ENCODE results near the gene CDK5RAP3.

CDK5RAP3 gene

DNA sequence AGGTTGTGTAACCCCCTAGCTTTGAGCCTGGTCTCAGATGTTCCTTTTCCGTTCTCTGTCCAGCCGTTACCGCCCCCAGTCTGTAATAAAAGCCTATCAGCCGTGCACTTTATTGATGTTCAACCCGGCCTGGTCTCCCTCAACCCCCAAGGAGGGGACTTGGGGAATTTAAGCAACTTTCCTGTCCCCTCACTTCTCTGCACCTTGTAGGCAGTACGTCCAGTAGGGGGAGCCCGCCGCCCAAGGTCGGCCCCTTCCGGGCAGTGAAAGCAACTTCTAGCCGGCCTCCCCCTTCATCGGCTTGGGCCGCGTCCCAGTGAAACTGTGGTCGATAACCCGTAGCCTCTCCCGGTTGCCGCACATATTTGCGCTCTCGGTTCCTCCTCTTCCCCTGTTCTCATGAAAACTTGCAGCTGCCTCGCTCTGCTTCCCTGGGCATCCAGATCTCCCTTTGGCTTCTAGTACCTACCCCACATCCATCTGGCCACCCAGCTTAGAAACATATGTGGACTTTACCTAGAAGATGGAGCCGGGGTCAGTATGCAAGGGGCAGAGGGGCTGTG, 21.6 kb upstream of the CDK5RAP3 start:
- no peak for FAIRE-seq

DNA sequence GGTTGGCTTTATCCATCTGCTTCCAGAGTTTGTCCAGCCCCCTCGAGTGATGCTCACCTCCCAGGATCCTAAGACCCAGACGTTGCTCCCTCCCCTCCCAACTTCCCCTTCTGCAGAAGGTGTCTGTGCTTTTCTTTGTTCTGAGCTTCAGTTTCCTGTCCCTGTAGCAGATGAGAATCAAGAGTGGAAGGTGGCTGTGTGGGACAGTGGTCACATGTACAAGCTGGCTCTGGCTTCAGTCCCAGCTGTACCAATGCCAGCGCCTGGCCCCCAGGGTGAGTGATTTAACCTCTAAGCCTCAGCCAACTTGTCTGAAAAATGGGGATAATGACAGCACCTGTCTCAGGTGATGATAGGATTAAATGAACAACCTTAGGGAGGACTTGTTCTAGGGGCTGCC, 21.0 kb upstream of the CDK5RAP3 start:
- no peak for FAIRE-seq

DNA sequence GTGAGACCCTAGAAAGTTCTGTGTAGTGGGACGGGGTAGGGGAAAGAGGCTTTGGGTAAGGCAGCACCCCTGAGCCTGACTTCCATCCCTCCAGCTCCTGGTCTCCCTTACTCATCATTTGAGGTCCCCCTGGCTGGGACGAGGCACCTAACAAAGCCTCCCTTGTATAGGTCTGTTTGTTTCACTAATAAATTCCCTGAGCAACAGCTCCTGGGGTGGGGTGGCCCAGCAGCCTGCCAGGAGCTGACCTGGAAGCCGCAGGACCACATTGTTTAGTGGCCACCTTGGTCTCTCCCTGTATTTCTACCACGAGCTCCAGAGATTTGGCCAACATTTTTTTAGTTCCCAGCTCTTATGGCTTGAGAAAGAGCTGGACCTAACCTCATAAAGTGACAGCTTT, 20.5 kb upstream of the CDK5RAP3 start:
- no peak for FAIRE-seq

DNA sequence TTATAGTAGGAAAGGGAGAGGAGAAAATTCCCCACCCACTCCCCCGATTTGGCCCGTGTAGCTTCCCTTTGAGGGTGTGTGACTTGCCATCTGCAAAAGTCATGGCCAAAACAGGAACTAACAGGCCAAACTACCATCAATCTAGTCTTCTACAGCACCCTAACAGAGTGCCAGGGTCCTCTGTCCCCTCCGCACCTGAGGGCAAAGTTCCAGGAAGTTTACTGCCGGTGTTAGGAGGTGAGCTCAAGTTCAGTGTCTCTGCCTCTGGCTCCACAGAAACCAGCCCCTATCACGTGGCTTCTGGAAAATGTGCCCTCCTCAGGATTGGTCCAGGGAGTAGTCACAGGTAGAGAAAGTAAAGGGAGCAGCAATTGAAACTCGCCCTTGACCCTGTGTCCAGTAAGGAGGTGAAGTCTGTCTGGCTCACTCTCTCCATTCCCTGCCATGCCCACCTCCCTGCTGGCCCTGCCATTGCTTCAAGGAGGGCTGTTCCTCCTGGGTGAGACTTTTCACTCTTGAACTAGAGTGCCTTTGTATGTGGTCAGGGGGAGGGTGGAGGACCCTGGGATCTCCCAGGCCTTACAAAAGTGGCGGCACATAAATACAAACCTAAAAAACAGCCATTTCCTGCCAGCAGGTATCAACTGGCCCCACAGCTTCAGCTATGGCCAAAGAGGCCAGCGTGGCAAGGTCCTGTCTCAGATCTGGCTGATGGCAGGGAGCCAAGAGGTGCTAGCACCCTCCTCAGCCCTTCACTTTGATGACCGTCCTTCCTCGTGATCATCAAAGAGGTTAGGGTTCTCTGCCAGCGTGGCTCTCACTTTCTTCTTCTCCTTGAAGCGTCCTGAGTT, 18.5 kb upstream of the CDK5RAP3 start:
- no peak for FAIRE-seq

DNA sequence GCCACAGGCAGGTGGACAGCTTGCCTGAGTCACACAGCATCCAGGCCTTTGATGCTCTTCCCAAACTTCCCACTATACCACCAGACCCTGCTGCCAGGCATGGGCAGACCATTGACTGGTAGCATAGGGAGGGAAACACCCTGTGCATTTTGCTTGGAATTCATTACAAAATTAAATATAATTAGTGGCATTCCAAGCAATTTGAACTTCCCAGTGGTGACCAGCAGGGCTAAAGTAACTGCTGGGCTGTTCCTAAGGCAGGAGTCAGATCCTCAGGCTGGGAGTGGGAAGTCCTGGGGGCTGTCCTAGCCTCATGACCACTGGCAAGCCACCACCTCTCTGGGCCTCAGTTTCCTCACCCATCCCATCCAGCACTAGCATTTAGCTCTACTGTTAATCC, 17.0 kb upstream of the CDK5RAP3 start:
- FAIRE-seq, result no peak

DNA sequence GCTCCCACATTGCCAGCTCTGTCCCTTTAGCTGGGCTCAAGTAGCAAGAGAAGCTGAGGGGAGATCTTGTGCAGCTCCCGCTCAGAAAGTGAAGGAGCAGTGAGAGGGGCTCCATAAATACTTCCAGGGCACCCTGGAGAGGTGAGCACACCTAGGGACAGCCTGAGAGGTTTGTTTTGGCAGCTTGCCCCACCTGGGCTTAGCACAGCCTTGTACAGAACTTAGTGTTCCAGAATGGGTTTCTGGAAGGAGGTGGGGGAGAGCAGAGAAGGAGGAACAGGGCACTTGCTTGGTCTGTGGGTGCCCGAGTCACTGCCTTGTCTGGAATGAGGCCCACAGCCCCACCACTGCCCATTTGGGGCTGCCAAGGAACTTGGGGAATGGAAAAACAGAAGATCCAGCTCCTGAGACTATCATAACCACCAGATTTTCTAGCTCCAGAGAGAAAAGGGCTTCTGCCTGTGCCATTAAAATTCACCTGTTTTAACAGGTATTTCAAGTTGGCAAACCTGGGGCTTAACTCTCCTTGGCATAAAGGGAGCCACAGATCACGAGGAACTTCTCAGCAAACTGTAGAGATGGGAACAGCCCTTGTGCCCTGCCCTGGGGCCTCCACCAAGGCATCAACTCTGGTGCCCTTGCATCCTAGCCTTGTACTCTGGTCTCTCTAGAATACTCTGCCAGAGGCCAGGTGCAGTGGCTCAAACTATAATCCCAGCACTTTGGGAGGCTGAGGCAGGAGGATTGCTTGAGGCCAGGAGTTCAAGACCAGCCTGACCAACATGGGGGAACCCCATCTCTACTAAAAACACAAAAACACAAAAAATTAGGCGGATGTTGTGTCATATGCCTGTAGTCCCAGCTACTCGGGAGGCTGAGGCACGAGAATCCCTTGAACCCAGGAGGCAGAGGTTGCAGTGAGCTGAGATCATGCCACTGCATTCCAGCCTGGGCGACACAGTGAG, 15.1 kb upstream of the CDK5RAP3 start:
- no peak for FAIRE-seq

DNA sequence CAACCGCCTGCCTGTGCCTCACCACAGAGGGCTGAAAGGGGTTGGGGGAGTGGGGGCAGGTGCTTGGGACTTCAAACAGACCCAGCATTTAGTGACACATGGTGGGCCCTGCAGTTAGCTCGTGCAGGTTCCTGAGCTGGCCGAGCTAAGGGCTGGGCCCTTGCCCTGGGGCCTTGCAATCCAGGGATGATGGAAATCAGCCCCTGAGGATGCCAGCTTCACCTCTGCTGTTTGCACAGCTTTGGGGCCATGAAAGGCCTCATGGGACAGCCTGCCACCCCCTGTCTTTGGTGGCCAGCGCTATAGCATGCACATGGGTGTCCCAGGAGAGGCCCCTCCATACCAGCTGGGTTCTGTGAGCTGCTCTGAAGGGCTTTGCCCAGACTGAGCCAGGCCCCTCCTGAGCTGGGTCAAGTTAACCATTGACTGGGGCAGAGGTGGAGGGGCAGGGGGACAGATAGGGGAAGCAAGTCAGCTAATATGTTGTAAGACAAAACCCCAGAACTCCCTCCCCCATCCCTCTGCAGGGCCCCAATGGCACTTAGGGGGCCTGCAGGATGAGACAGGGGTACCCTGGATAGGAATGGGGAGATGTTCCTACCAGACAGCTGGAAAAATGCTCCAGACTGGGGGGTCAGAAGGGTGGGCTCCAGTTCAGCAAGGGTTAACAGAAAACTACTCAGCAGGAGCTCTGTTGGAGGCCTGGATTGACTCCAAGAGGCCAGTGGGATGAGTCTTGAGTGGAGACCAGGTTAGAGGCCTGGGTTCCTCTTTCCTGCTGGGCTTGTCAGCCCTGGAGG, 13.9 kb upstream of the CDK5RAP3 start:
- no peak for FAIRE-seq

DNA sequence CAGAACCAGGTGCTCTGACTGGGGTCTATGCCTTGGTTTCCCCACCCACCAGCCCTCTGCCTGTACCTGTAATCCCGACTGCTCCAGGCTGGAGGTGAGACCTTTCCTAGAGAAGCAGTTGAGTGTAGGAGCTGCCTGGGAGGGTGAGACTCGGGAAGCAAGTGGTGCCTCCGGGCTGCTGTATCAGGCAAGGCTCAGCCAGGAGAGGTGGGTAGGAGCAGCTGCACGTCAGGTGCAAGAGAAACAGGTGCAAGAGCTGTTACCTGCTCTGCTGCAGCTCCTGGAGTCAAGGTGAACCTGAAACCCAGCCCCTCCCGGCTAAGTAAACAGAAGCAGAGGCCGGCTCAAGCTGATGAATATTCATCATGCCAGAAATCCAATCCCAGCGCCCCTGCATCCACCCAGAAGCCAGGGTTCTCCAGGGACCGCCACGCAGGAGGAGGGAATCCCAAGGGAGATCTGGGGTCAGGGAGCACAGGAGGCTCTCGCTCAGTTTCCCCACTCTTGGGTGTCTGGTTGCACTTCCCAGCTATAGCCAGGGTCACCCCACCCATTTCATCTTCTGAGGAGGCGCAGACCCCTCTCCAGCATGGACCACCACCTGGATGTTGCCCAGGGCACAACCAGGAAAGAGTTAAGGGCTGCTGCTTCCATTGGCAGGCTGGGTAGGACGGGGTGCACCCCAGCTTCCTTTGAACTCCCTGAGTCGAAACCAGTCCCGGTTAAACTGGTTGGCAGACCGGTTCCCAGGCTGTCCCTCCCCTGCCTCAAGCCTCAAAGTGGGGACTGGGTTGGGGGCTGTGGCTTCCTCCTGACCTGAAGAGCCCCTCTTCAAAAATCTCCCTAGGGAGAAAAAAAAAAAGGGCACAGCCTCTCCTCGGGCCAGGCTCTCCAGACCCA, 13.1 kb upstream of the CDK5RAP3 start, which contains the start of gene PRR15L:
Gene PRR15L, minus strand, starts transcription at position 293 of the 900 bp plus-strand sequence. CDS start 4,649 bp downstream, outside the sequence.
- FAIRE-seq, result no peak

DNA sequence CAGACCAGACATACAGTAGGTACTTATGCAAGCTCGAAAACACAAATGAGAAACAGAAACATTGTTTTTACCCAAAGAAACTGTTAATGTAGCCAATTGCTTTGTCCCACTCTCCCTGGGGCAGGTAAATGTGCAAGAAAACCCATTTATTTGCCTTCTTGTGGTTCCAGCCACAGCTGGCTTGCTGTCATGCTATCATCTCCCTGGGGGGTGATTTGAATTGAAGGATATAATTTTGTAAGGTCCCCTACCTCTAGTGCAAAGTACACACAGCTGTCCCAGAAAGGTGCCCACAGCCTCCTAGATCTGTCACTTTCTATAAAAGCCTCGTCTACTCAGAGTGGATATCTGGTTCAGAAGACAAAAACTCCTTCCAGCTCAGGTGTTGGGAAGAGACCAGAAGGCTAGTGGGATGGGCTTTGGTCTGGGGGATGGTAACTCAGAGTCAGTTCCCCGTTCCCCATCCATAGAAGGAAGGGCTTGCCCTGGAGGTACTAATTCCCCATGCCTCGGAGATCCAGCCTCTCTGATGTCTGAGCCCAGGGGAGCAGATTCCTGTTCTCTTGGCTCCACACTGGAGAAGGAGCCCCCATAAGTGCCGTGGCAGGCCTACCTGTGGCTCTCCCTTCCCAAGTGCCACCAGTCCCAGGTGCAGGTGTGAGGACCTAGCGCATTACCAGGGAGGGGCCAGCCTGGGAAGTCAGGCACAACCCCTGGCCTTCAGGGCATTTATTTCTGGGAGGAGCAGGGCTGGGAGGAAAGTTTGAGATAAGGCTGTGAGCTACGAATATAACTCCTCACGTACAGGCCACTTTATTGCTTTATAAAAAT, 10.9 kb upstream of the CDK5RAP3 start:
- FAIRE-seq, result no peak

DNA sequence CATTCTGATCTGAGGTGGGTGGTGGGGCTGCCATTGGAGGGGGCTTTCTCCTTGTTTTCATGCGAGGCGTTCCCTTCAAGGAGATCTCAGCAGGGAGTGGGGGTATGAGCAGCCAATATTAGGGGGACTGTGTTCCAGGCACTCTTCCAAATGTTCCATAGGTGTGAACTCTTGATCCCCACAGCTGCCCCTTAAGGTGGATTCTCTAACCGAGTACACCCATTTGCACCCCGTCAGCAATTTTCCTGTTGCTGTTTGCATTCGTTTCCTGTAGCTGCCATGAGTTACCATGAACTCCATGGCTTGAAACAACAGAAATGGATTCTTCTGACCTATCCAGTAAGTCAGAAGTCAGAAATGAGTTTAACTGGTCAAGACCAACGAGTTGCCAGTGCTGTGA, 9.5 kb upstream of the CDK5RAP3 start:
- FAIRE-seq, result no peak

DNA sequence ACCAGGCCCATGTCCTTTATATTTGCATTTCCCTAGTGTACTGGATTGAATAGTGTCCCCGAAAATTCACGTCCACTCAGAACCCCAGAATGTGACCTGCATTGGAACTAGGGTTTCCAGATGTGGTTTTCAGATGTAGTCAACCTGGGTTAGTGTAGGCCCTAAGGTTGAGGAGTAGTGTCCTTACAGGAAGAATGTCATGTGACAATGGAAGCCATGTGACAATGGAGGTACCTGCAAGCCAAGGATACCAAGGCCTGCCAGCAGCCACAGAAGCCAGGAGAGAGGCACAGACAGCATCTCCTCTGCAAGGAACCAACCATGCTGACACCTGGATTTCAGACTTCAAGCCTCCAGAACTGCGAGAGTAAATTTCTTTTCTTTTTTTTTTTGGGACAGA, 8.0 kb upstream of the CDK5RAP3 start:
- FAIRE-seq, result no peak

DNA sequence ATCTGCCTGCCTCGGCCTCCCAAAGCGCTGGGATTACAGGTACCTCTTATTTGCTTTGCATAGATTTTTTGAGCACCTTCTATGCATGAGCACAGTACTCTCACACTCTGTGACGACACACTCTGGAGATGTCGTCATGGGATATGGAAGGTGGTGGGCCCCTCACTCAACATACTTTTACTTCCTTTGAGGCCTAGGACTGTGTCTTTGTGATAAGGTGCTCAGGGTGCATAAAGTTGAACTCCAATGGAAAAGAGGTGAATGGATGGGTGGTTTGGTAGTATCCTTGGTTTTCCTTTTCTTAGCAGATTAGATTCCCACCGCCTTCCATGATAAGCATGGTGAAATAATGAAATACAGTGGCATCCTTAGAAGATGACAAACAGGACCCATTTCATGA, 6.1 kb upstream of the CDK5RAP3 start:
- no peak for FAIRE-seq

DNA sequence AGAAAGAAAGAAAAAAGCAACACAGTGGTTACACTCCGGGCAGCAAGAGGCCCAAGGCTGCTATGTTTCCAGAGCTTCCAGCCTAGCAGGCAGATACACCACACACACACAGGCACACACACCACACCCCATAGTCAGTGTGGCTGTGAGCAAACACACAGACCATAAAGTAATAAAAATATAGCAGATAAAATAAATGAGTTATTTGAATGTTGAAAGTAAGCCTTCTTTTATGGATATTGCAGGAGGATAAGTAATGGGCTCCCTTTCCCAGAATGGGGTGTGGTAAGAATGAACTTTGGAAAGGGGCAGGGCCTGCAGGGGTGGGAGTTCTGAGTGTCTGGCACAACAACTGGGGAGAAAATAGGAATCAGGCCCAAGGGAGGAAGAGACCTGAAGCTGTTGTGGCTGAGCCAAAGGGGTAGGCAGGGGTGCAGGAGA, 4.8 kb upstream of the CDK5RAP3 start:
- FAIRE-seq, result no peak

DNA sequence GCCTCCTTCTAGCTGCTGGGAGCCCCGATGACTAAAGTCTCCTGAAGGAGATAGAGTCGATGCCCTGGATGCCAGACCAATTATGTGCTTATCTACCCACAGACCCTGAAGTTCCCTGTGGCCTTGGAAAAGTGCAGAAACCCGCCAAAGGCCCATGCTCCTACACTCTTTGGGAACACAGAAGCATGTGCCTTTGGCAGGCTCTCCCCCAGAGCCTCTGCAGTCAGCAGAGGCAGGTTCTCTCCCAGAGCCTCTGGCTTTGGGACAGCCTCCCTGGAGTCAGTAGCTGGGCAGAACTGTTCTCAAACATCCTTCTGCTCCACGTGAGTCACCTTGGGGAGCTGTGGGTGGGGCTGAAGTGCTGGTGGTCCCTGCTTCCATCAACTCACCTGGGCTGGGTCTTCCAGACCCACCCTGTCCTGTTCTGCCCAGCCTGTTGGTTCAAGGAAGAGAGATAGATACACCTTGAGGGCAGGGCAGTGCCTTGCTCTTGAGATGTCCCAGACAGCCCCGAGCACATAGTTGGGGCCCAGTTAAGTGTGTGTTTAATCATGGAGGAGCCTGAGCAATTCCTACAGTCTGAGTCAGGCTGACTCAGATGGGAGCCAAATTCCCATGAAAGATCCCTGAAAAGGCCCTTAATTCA, 3.2 kb upstream of the CDK5RAP3 start:
- FAIRE-seq, result no peak

DNA sequence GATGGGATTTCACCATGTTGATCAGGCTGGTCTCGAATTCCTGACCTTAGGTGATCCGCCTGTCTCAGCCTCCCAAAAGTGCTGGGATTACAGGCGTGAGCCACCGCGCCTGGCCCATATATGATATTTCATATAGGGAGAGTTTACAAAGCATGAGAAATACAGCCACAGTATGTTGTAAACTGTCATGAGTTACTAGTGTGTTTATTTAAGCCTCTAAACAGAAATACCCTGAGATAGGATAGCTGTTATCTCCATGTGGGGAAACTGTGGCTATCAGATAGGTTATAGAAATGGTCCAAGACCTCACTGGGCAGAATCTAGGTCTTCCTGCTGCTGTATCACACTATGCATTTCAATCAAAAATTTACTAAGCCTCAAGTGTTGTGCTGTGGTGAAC, 2.1 kb upstream of the CDK5RAP3 start:
- FAIRE-seq, result no peak

DNA sequence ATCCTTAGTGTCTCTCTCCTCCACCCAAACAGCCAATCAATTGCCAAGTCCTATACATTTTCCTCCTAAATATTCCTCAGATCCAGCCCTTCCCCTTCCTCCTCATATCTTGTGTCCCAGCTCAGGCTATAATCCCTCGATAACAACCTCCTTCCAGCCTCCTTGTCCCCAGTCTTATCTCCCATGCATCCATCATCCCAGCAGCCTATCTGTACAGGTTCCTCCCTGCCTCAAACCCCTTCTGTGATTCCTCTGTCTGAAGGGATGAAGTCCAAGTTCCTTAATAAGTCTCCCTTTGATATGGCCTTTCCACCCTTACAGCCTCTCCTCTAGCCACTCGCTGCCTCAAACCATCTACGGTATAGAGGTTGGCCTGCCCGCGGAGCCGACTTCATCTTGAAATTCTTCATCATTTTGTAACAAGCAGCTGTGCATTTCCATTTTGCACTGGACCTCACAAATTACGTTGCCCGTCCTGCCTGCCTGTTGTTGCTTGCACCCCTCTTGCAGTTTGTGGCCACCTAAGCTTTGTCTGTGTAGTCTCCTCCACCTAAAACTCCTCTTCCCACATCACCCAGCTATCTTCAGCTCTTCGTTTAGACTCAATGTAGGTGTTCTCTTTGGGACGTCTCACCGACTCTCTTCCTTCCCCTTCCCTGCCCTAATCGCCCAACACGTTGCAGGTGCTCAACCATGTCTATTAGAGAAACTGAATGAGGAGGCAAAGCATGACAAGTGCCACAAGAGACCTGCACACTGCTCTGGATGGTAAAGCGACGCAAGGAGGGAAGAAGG, 786 bp upstream of the CDK5RAP3 start:
- FAIRE-seq, result no peak

DNA sequence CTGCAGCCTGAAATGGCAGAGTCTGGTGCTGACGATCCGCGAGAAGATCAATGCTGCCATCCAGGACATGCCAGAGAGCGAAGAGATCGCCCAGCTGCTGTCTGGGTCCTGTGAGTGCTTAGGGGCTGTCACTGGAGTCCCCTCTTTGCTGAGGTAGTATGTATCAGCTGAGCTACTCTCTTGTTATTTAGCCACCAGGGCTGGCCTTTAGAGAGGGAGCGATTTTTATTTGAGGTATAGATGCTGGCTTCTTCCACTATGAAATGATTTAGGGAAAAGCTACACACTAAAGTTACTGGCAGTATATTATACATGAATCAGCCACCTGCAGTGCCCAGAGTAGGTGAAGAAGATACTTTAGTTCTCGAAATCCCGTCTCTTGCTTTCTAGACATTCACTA, 2.6 kb downstream of the CDK5RAP3 start:
- FAIRE-seq, result no peak

DNA sequence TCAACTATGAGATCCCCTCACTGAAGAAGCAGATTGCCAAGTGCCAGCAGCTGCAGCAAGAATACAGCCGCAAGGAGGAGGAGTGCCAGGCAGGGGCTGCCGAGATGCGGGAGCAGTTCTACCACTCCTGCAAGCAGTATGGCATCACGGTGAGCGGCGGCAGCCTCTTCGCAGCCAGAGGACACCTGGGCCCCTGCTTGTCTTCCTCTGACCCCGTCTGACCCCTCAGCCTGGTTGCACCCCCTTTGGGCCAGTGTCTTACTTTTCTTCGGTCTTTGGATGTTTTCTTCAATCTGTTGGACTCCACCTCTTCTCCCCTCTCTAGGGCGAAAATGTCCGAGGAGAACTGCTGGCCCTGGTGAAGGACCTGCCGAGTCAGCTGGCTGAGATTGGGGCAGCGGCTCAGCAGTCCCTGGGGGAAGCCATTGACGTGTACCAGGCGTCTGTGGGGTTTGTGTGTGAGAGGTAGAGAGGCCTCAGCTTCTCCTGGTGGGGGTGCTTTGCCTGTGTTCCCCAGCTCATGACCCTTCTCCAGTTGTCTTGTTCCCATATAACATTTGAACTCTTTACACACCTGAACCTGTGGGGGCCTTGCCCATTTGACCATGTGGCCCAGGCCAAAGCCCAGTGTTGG, 4.4 kb downstream of the CDK5RAP3 start:
- FAIRE-seq, result no peak
